ENCODE data around the gene USP14. TPM values are rescaled to one million over a fixed set of nuclear protein-coding genes. Genes with fewer than 3 reads are reported as not detected.
A peak's percentile ranks its signal among the peaks of the same experiment; 100 is the strongest.

USP14 gene
- total RNA-seq, 1 donor from 2014 or later = 60.1 TPM

DNA sequence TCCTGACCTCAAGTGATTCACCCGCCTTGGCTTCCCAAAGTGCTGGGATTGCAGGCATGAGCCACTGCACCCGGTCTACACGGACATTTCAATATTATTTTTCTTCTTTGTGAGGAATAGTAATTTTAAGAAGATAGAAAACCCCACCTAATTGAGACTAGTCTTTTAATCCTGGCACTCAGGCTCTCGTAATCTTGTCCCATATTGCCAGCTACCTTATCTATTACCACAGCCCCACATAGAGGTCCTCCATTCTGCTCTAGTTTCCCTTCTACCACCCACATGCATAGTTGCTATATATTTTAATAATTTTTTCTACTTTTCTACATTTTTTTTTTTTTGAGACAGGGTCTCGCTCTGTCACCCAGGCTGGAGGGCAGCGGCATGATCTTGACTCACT is 9.5 kb upstream of the USP14 start:
- DNase-seq (ENCODE audit: low spot score) = no peak
- no peak overlapping the region for H3K27ac Mint-ChIP-seq (ENCODE audit: unreplicated experiment)
- TF ChIP-seq, protein P1, sequence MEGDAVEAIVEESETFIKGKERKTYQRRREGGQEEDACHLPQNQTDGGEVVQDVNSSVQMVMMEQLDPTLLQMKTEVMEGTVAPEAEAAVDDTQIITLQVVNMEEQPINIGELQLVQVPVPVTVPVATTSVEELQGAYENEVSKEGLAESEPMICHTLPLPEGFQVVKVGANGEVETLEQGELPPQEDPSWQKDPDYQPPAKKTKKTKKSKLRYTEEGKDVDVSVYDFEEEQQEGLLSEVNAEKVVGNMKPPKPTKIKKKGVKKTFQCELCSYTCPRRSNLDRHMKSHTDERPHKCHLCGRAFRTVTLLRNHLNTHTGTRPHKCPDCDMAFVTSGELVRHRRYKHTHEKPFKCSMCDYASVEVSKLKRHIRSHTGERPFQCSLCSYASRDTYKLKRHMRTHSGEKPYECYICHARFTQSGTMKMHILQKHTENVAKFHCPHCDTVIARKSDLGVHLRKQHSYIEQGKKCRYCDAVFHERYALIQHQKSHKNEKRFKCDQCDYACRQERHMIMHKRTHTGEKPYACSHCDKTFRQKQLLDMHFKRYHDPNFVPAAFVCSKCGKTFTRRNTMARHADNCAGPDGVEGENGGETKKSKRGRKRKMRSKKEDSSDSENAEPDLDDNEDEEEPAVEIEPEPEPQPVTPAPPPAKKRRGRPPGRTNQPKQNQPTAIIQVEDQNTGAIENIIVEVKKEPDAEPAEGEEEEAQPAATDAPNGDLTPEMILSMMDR (IDR thresholded peaks at IDR 0.05; ENCODE audit: unreplicated experiment) = no peak
- H3K4me3 Mint-ChIP-seq (ENCODE audit: unreplicated experiment) = no peak overlapping the region
- H3K36me3 Mint-ChIP-seq (ENCODE audit: low read depth, unreplicated experiment) = no peaks in the 10 kb centered on the region
- no peaks in the 10 kb centered on the region for H3K9me3 Mint-ChIP-seq (ENCODE audit: unreplicated experiment)
- H3K4me1 Mint-ChIP-seq (ENCODE audit: unreplicated experiment) = no peaks in the 10 kb centered on the region
- no peaks in the 10 kb centered on the region for H3K27me3 Mint-ChIP-seq (ENCODE audit: unreplicated experiment)

DNA sequence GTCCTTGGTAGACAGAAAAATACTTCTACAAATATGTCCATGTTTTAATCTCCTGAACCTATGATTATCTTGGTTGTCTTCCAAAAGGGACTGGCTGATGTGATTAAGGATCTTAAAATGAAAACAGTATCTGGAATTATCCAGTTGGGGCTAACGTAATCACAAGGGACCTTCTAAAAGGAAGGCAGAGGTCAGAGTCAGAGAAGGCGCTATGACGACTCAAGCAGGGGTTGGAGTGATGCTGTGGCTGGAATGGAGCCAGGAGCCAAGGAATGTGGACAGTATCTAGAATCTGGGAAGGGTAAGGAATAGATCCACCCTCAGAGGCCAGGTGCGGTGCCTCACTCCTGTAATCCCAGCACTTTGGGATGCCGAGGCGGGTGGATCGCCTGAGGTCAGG is 4.2 kb upstream of the USP14 start:
- no peaks in the 10 kb centered on the region for H3K9me3 Mint-ChIP-seq (ENCODE audit: unreplicated experiment)
- no peak overlapping the region for H3K4me3 Mint-ChIP-seq (ENCODE audit: unreplicated experiment)
- H3K27ac Mint-ChIP-seq (ENCODE audit: unreplicated experiment) = no peak overlapping the region
- no peaks in the 10 kb centered on the region for H3K27me3 Mint-ChIP-seq (ENCODE audit: unreplicated experiment)
- H3K36me3 Mint-ChIP-seq (ENCODE audit: low read depth, unreplicated experiment) = peaks cover 3% of the 10 kb centered on the region
- TF ChIP-seq, protein P1 (IDR thresholded peaks at IDR 0.05; ENCODE audit: unreplicated experiment) = no peak
- peaks cover 2% of the 10 kb centered on the region for H3K4me1 Mint-ChIP-seq (ENCODE audit: unreplicated experiment)
- DNase-seq (ENCODE audit: low spot score) = no peak

DNA sequence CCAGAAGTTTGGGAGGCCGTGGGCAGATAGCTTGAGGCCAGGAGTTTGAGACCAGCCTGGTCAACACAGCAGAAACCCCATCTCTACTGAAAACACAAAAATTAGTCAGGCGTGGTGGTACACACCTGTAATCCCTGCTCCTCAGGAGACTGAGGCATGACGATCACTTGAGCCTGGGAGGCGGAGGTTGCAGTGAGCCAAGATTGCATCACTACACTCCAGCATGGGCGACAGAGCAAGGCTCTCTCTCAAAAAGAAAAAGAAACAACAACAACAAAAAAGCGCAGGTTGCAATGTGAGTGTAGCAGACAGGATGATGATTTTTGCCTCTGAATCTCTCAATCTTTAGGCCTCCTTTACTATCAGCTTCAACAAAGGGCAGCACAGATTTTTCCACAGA is 2.7 kb upstream of the USP14 start:
- no peak overlapping the region for H3K27ac Mint-ChIP-seq (ENCODE audit: unreplicated experiment)
- H3K9me3 Mint-ChIP-seq (ENCODE audit: unreplicated experiment) = no peaks in the 10 kb centered on the region
- DNase-seq (ENCODE audit: low spot score) = no peak
- TF ChIP-seq, protein P1 (IDR thresholded peaks at IDR 0.05; ENCODE audit: unreplicated experiment) = no peak
- H3K36me3 Mint-ChIP-seq (ENCODE audit: low read depth, unreplicated experiment) = peaks cover 4% of the 10 kb centered on the region
- H3K4me1 Mint-ChIP-seq (ENCODE audit: unreplicated experiment) = peaks cover 7% of the 10 kb centered on the region
- no peak overlapping the region for H3K4me3 Mint-ChIP-seq (ENCODE audit: unreplicated experiment)
- H3K27me3 Mint-ChIP-seq (ENCODE audit: unreplicated experiment) = no peaks in the 10 kb centered on the region

DNA sequence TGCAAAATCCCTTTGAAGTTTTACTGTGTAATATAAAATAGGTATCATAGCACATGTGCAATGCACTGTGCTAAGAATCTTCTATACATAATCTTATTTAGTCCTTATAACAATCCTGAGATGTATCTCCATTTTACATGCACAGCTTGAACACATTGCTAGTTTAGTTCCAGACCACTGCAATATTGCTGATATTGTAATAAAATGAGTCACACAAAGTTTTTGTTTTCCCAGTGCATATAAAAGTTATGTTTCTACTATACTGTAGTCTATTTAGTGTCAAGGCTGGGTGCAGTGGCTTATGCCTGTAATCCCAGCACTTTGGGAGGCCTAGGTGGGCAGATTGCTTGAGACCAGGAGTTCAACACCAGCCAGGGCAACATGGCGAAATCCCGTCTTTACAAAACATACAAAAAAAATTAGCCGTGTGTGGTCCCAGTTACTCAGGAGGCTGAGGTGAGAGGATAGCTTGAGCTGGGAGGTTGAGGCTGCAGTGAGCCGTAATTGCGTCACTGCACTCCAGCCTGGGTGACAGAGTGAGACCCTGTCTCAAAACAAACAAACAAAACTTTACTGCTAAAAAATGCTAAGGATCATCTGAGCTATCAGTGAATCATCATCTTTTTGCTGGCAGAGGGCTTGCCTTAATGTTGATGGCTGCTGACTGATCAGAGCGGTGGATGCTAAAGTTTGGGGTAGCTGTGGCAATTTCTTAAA is 1.7 kb upstream of the USP14 start:
- DNase-seq (ENCODE audit: low spot score) = no peak
- no peaks in the 10 kb centered on the region for H3K9me3 Mint-ChIP-seq (ENCODE audit: unreplicated experiment)
- H3K36me3 Mint-ChIP-seq (ENCODE audit: low read depth, unreplicated experiment) = peaks cover 4% of the 10 kb centered on the region
- no peak overlapping the region for H3K4me3 Mint-ChIP-seq (ENCODE audit: unreplicated experiment)
- peaks cover 7% of the 10 kb centered on the region for H3K4me1 Mint-ChIP-seq (ENCODE audit: unreplicated experiment)
- H3K27ac Mint-ChIP-seq (ENCODE audit: unreplicated experiment) = no peak overlapping the region
- TF ChIP-seq, protein P1 (IDR thresholded peaks at IDR 0.05; ENCODE audit: unreplicated experiment) = no peak
- H3K27me3 Mint-ChIP-seq (ENCODE audit: unreplicated experiment) = no peaks in the 10 kb centered on the region

DNA sequence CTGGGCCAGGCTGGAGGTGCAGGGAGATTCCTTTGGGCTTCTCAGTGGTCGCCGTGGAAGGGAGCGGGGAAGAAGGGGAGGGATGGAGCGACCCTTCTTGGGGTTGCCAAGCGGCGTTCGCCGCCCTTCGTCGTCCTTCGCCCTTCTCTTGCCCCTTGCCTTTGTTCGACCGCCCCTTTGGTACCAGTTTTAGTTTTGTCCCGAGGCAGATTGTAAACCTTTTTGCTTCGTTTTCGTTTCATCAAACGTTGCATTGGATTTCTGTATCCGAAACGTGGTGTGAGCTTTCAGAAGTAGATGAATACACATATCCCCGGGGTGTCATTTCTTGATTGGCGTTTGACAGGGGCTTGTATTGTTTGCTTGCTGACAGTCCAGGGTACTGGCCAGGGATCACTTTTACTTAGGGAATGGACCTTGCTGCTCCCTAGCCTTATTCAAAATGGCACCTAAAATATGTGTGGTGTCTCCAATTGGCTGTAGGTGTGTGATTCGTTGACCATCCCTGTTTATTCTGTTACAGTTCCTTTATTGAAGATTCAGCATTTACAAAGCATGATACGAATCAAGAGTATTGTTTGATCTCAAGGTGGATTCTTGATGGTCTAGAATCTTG is 788 bp downstream of the USP14 start:
- H3K4me3 Mint-ChIP-seq (ENCODE audit: unreplicated experiment) = peak overlapping the region; percentile 96
- TF ChIP-seq, protein P1 (IDR thresholded peaks at IDR 0.05; ENCODE audit: unreplicated experiment) = no peak
- no peaks in the 10 kb centered on the region for H3K9me3 Mint-ChIP-seq (ENCODE audit: unreplicated experiment)
- no peak for DNase-seq (ENCODE audit: low spot score)
- peaks cover 5% of the 10 kb centered on the region for H3K36me3 Mint-ChIP-seq (ENCODE audit: low read depth, unreplicated experiment)
- peak overlapping the region; percentile 90 for H3K27ac Mint-ChIP-seq (ENCODE audit: unreplicated experiment)
- peaks cover under 1% of the 10 kb centered on the region for H3K27me3 Mint-ChIP-seq (ENCODE audit: unreplicated experiment)
- peaks cover 7% of the 10 kb centered on the region for H3K4me1 Mint-ChIP-seq (ENCODE audit: unreplicated experiment)
